GM19372 (cell line): ENCODE results near the gene CFAP206.
"Not testable (repeated sequence)": the region's sequence is repeated elsewhere in the genome, so short reads cannot be mapped to it uniquely, and the experiment has no call there.

ENCODE experiments used
- ATAC-seq: cut with Tn5 transposase; IDR thresholded peaks from one replicate; pipeline ENCODE4 v1.9.1; 2021; ENCODE audit warnings: mild to moderate bottlenecking, low read depth, moderate library complexity; ENCODE audit not compliant: unreplicated experiment

CFAP206 gene

GRCh38 chr6:87419266-87419665 lies 11.5 kb downstream of the CFAP206 start:
- ATAC-seq = no peak

DNA sequence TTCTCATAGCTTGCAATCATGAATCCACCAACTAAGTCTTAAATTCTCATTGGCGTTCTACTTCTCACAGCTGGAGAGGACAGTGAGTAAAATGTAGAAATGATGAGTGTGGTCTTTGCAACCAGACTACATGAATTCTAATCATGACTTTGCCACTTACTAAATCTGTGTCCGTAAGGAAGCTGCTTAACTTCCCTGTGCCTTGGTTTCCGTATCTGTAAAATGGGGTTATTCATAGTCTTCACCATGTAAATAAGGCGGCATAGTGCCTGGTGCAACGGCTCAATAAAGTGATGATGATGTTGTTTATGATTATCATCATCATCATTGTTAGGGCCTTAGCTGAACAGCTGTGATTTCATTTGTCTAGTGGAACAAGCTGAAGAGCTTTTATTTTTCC lies 12.6 kb downstream of the CFAP206 start:
- ATAC-seq = no peak

- ATAC-seq = no peak
Observed at GRCh38 chr6:87421576-87421975, 13.8 kb downstream of the CFAP206 start.

GRCh38 chr6:87426789-87427188 lies 19.0 kb downstream of the CFAP206 start:
- ATAC-seq = no peak

DNA sequence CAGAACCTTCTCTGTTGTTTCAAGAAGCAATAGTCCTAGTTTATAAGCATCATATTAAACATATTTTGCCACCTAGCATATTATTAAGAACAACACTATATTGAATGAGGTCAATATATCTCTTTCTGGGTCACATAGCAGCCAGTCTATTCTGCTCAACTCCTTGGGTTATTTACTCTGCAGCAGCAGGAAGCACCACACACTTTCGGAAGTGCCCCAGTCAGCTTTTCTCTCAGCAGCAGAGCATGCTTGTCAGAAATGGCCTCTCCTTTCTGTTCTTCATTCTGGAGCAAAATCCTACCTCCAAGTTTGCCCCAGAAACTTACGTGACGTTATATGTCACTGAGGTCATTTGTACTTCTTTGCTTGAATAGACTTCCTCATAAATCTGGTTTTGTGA lies 22.7 kb downstream of the CFAP206 start:
- no peak for ATAC-seq

- ATAC-seq = no peak
Observed at GRCh38 chr6:87431263-87431662, 23.5 kb downstream of the CFAP206 start.

GRCh38 chr6:87436435-87436834 lies 28.7 kb downstream of the CFAP206 start:
- ATAC-seq = no peak

DNA sequence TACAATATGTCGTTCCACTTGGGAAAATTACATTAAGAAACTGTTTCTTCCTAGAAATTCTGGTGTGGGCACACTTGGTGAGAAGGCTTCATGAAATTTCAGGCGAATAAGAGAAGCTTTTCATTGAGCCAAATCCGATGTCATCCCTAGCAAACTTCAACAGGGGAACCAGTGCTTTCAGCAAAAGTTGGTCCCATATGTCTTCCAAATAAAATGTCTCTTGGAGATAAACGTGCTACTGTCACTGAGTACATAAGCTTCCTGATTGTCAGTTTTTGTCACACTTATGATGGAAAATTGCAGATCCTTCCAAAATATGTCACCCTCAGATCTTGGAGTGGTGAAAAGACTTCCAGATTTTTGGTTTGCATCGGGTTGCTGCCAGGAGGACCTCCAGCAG lies 33.9 kb downstream of the CFAP206 start:
- no peak for ATAC-seq

- no peak for ATAC-seq
Observed at GRCh38 chr6:87444362-87444761, 36.6 kb downstream of the CFAP206 start.

- ATAC-seq = no peak
Observed at GRCh38 chr6:87465051-87465450, 57.3 kb downstream of the CFAP206 start.

- peak; percentile 87 for ATAC-seq
Observed at GRCh38 chr6:87472525-87473418, 65.0 kb downstream of the CFAP206 start, which contains the start of gene SLC35A1. Gene SLC35A1, plus strand, starts transcription at chr6:87472974. Its CDS starts 30 bp downstream, at chr6:87473004.

DNA sequence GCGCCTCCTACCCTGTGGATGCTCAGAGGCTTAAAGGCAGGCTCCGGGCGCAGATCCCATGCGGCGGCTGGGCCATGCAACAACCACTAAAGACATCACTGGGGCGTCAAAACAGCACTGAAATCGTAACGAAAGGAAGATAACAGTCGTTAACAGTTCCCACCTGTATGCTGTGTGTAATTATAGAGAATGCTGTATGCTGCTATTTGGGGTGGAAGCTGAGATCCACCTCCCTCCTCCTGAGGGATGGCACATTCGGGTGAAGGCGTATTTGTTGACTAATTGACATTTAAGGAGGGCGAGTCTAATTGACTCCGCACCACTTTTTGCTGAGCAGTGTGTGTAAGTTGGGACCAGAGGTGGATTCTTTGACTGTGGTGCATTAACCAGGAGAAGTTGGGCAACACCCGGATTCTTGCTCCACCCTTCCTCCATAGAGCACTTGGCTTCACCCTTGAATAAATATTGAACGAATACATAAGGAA lies 65.7 kb downstream of the CFAP206 start:
- peak; percentile 59 for ATAC-seq

- no peak for ATAC-seq
Observed at GRCh38 chr6:87481931-87482330, 74.2 kb downstream of the CFAP206 start.

- no peak for ATAC-seq
Observed at GRCh38 chr6:87482366-87482765, 74.6 kb downstream of the CFAP206 start.

DNA sequence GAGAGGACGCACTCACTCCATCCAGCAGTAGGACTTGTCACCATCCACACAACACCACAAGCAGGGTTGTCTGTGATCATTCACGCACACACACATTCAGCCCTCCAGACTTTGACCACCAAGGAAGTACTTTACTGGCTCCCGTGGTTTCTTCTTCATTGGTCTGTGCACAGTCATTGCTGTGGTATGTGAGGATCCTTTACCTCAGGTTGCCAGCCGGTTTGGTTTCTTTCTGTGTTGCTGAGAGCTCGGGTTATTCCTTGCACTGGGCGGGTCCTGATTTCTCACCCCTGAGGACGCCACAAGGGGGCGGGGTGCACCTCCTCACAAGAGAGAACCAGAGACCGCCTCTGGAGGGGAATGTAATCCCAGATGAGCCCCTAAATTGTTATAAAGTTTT lies 76.2 kb downstream of the CFAP206 start:
- no peak for ATAC-seq

GRCh38 chr6:87484491-87484890 lies 76.7 kb downstream of the CFAP206 start:
- no peak for ATAC-seq

GRCh38 chr6:87487555-87487954 lies 79.8 kb downstream of the CFAP206 start:
- ATAC-seq = no peak

GRCh38 chr6:87489326-87489725 lies 81.6 kb downstream of the CFAP206 start:
- not testable (repeated sequence) for ATAC-seq

GRCh38 chr6:87494761-87495422 lies 87.1 kb downstream of the CFAP206 start:
- ATAC-seq = no peak

GRCh38 chr6:87498048-87498447 lies 90.3 kb downstream of the CFAP206 start:
- no peak for ATAC-seq

- no peak for ATAC-seq
Observed at GRCh38 chr6:87501809-87502572, 94.2 kb downstream of the CFAP206 start.
